Breast epithelium (tissue), 4 donors: Measurements from ENCODE around the gene ELOVL7. TPM values are rescaled to one million over a fixed set of nuclear protein-coding genes. Genes with fewer than 3 reads are reported as not detected.

Experiments used
- DNase-seq, 2 donors: peaks; one replicate each; pipeline ENCODE4 v3.0.0-alpha.2; 2019; ENCODE audit warnings: low spot score in 2 of 2
- H3K27ac ChIP-seq, 2 donors: fragments of 200-600 bp; sonication (generic) in 1 of 2; one replicate each; pipeline ENCODE4 v1.5.1; 2016 to 2019; ENCODE audit warnings: mild to moderate bottlenecking in 1 of 2
- H3K27me3 ChIP-seq, 2 donors: fragments of 200-600 bp; sonication (generic) in 1 of 2; one replicate each; pipeline versions ENCODE4 v1.5.1 to v1.6.0; 2017 to 2019; ENCODE audit warnings: control low read depth in 1 of 2, mild to moderate bottlenecking in 1 of 2
- H3K36me3 ChIP-seq: fragments of 200-600 bp; one replicate; pipeline ENCODE4 v1.5.1; 2019
- H3K4me1 ChIP-seq, 2 donors: fragments of 200-600 bp; sonication (generic); one replicate each; pipeline ENCODE4 v1.5.1; 2016 to 2019; ENCODE audit warnings: control low read depth in 1 of 2
- H3K4me3 ChIP-seq, 3 donors: fragments of 200-600 bp; sonication (generic); 1 replicate in 2 of 3; 2 replicates in 1 of 3; pipeline ENCODE4 v1.5.1; 2016 to 2019; ENCODE audit warnings: mild to moderate bottlenecking in 3 of 3, moderate library complexity in 2 of 3
- H3K9me3 ChIP-seq, 2 donors: fragments of 200-600 bp; sonication (generic) in 1 of 2; one replicate each; pipeline ENCODE4 v1.5.1; 2016 to 2019; ENCODE audit warnings: control low read depth in 1 of 2
- CTCF ChIP-seq, 3 donors: fragments of 450-650 bp; IDR thresholded peaks; one replicate each; pipeline ENCODE4 v1.5.1; 2016 to 2017; ENCODE audit warnings: antibody characterized with exemption in 3 of 3, mild to moderate bottlenecking in 3 of 3, moderate library complexity in 3 of 3
- POLR2A ChIP-seq: fragments of 450-650 bp; IDR thresholded peaks from one replicate; pipeline ENCODE4 v1.6.1; 2016; ENCODE audit warnings: antibody characterized with exemption, mild to moderate bottlenecking, moderate library complexity
- POLR2AphosphoS5 ChIP-seq, 3 donors: sonication (generic); formaldehyde crosslinking; IDR thresholded peaks; one replicate each; pipeline ENCODE4 v1.6.1; 2017; ENCODE audit warnings: antibody characterized with exemption in 3 of 3
- intact Hi-C: fragments of 100-400 bp; cut with DNase I; formaldehyde crosslinking; loops from one replicate; pipeline ENCODE4 v1.15.1; 2023; ENCODE audit warnings: low total_unique reads
- total RNA-seq, 3 donors: library from RNA; depleted of rRNA; stranded (reverse); fragments of >200 nt; gene quantifications; one replicate each; pipeline ENCODE4 v1.1.0, GENCODE V29; 2016

The ELOVL7 gene
- total RNA-seq, 3 donors from 2014 or later: 3.9 to 7.5 (median 6.1) TPM

GRCh38 chr5:60776343-60776742 is 67.7 kb downstream of the ELOVL7 start:
- H3K36me3 ChIP-seq: no peaks in the 10 kb centered on the region
- intact Hi-C loops: no loop called here
- TF ChIP-seq POLR2AphosphoS5 (IDR thresholded peaks at IDR 0.05) (no peak), CTCF (IDR thresholded peaks at IDR 0.05) (no peak), POLR2A (no peak)
- H3K4me1 ChIP-seq: no peaks in the 10 kb centered on the region
- H3K27me3 ChIP-seq: no peaks in the 10 kb centered on the region
- no peak for DNase-seq
- H3K9me3 ChIP-seq: peaks cover 0 to 6% of the 10 kb centered on the region in 2 donors
- no peak overlapping the region for H3K4me3 ChIP-seq
- no peak overlapping the region for H3K27ac ChIP-seq

GRCh38 chr5:60765019-60765709 is 78.9 kb downstream of the ELOVL7 start:
- Histone ChIP-seq H3K27me3 (no peaks in the 10 kb centered on the region), H3K36me3 (no peaks in the 10 kb centered on the region), H3K4me1 (no peaks in the 10 kb centered on the region), H3K27ac (no peak overlapping the region), H3K4me3 (no peak overlapping the region), H3K9me3 (no peaks in the 10 kb centered on the region)
- DNase-seq: no peak
- TF ChIP-seq POLR2A (no peak), POLR2AphosphoS5 (IDR thresholded peaks at IDR 0.05) (no peak), CTCF (IDR thresholded peaks at IDR 0.05) (no peak)
- intact Hi-C loops: no loop called here

GRCh38 chr5:60763061-60763460 is 81.0 kb downstream of the ELOVL7 start:
- intact Hi-C loops: no loop called here

GRCh38 chr5:60754495-60754894 is 89.6 kb downstream of the ELOVL7 start:
- TF ChIP-seq CTCF (IDR thresholded peaks at IDR 0.05) (no peak), POLR2AphosphoS5 (IDR thresholded peaks at IDR 0.05) (no peak), POLR2A (no peak)
- Histone ChIP-seq H3K4me3 (no peak overlapping the region), H3K36me3 (no peaks in the 10 kb centered on the region), H3K27me3 (no peaks in the 10 kb centered on the region), H3K9me3 (no peaks in the 10 kb centered on the region), H3K4me1 (no peaks in the 10 kb centered on the region), H3K27ac (no peak overlapping the region)
- intact Hi-C loops: no loop called here
- no peak for DNase-seq

More at GRCh38 chr5:60763061-60763460, 81.0 kb downstream of the ELOVL7 start:
- H3K36me3 ChIP-seq: no peaks in the 10 kb centered on the region
- DNase-seq: no peak
- no peak overlapping the region for H3K4me3 ChIP-seq
- no peaks in the 10 kb centered on the region for H3K9me3 ChIP-seq
- no peaks in the 10 kb centered on the region for H3K27me3 ChIP-seq
- no peak overlapping the region for H3K27ac ChIP-seq
- no peak for TF ChIP-seq CTCF (IDR thresholded peaks at IDR 0.05)
- no peak for TF ChIP-seq POLR2A
- no peaks in the 10 kb centered on the region for H3K4me1 ChIP-seq

GRCh38 chr5:60744682-60745081 is 99.4 kb downstream of the ELOVL7 start:
- H3K4me3 ChIP-seq: no peak overlapping the region
- TF ChIP-seq POLR2AphosphoS5 (IDR thresholded peaks at IDR 0.05) (no peak), CTCF (IDR thresholded peaks at IDR 0.05) (no peak), POLR2A (no peak)
- no peak for DNase-seq
- no peaks in the 10 kb centered on the region for H3K4me1 ChIP-seq
- no peak overlapping the region for H3K27ac ChIP-seq
- H3K27me3 ChIP-seq: no peaks in the 10 kb centered on the region
- H3K9me3 ChIP-seq: peaks cover 6 to 7% of the 10 kb centered on the region in 2 donors
- no peaks in the 10 kb centered on the region for H3K36me3 ChIP-seq
- intact Hi-C loops: loop anchor here (5.0 kb wide), 1 partner anchor 477 kb away; no protein-coding TSS in a partner anchor
